ENCODE data around the gene CRELD2.

CRELD2 gene

DNA sequence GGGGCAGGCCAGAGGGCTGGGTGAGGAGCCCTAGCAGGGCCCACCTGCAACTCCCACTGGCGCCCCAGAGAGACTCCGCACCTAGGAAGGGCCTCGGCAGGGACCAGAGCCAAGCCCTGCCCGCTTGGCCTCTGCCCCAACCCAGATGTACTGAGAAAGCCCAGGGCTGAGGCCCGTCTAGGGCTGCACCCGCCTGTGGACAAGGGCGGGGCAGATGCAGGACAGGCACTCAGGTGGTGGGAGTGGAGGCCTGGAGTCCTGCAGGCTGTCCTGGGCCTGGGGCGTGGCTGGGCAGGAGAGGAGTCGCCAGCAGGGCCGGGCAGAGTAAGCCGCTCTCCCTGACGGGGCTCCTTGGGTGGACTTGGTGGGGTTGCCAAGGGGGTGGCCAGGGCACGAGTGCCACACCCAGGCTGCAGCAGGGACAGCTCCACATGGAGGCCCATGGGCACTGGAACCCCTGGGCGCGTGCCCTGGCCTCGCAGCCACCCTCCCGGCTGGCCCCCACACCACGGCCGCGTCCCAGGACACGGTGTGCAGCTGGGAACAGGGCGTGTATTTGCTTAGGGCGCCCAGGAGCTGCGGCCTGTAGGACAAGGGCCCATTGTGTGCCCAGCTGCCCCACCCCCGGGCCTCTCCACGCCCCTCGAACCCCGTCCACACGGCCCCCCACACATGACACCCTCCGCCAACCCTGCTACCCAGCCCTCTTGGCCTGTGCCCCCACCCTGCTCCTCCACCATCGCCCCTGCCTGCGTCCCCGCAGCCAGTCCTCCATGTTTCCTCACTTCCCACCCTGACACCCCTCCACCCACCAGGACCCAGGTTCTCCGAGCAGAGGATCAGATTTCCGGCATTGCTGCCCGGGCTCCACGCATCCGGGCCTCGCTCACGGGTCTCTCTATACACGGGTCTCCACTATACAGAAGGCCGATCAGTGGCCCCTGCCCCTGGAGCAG is 30.8 kb downstream of the CRELD2 start:
- DNase-seq = no peak

- no peak for DNase-seq
Measured at GRCh38 chr22:49949914-49950292, 31.5 kb downstream of the CRELD2 start.

DNA sequence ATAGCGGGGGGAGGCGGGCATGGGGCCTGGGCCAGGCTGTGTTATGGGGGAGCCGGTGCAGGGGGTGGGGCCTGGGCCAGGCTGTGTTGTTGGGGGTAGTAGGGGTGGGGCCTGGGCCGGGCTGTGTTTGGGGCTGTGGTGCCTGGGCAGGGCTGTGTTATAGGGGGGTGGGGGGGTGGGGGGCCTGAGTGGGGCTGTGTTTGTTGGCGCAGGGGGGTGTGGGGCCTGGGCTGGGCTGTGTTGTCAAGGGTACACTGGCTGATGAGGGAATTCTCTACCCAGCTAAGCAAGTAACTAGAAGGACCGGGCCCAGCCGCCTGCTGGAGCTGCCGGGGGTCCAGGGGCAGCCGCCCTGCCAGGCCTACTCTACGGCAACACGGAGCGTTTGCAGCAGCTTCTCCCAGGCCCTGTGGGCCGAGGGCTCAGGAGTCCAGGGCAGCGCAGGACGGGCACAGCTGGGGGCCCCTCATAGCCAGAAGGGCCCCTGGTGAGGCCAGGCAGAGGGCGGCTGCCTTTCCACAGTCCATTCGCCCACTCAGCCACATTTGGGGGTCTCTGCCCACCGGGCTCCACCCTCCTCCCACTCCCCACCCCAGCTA is 32.1 kb downstream of the CRELD2 start:
- DNase-seq = no peak

DNA sequence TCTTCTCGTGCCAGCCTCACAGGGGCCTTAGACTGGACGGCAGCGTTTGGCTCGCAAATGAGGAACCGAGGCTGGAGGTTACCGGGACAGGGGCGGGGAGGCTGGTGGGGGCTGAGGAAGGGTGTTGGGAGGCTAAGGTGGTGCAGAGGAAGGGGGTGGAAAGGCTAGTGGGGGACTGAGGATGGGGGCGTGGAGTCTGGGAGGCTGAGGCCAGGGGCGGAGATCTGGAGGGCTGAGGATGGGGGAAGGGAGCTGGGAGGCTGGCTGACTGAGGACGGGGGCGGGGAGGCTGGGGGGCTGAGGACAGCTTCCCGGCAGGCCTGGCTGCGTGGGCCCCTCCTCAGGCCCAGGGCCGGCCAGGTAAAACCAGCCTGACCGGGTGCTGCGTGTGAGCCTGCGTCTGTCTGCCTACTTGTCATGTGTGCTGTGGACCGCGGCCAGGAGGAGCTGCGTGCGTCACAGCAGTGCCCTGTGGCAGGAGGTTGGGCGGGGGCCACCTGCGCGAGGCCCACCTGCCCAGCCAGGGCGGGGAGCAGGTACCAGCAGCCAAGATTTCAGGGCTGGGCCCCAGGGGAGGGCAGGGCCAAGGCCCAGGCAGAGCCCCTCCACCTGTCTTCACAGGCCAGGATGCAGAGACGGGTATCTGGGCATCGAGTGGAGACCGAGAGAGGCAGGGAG is 32.7 kb downstream of the CRELD2 start:
- no peak for DNase-seq

- DNase-seq = no peak
Measured at GRCh38 chr22:49951678-49951985, 33.2 kb downstream of the CRELD2 start.

DNA sequence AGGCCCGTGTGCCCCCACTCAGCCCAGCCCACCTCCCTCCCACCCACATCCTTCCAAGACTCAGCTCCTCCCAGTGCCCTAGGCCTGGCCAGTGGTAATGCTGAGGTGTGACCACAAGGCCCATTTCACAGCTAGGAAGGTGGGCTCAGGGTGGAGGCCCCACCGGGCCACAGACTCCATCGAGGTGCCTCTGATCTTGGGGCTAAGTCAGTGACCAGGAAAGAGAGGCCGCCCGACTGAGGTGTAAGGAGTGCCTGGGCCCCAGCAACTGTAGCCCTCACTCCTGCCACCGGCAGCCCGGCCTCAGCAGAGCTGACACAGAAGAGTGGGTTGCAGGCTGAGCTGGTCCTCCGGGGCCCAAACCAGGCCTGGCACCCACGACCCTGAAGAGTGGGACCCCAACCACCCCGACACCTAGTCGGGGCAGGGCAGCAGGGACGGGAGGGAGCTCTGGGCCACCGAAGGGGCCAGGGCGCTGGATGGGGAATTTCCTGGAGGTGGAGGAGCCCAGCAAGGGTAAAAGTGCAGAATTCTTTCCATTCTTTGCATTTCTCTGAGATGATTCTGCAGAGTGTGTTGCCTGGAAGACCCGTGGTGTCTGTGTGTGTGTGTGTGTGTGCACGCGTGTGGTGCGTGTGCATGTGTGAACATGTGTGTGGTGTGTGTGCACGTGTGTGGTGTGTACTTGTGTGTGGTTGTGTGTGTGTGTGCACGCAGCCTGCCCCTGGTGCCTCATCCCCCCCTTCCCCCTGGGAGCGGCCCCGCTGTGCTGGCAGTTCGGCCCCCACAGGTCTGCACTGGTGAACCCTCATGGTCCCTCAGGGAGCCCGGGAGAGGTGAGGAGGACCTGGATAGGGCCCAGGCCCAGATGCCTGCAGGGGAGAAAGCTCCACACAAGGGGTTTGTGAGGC is 33.8 kb downstream of the CRELD2 start:
- no peak for DNase-seq

GRCh38 chr22:49953027-49953679 is 34.7 kb downstream of the CRELD2 start:
- no peak for DNase-seq

DNA sequence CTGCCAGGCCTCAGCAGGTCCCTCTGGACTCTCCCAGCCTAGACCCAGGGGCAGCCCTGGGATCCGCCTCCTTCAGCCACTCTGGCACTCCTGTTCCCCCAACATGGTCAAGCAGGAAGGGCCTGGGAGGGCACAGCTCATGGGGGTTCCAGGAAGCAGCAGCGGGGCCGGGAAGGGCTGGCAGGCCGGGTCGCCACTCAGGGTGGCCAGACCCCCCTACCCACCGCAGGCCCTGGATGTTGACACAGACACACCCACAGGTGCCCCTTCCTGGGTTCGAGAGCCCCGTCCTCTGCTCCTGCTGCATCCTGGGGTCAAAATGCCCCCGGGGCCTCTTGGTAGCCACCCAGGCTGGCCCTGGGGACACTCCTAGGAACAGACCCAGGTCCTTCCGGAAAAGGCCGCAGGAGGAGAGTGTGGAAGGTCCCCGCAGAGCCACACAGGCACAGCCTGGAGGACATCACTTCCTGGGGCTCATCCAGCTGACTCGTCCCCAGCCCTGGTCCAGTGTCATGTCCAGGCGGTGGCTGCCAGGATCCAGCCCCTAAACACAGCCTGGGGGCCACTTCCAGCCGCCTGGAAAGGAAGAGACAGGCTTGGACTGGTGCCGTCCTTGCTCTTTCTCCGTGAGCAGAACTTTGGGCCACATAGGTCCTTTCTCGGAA is 35.4 kb downstream of the CRELD2 start:
- no peak for DNase-seq

DNA sequence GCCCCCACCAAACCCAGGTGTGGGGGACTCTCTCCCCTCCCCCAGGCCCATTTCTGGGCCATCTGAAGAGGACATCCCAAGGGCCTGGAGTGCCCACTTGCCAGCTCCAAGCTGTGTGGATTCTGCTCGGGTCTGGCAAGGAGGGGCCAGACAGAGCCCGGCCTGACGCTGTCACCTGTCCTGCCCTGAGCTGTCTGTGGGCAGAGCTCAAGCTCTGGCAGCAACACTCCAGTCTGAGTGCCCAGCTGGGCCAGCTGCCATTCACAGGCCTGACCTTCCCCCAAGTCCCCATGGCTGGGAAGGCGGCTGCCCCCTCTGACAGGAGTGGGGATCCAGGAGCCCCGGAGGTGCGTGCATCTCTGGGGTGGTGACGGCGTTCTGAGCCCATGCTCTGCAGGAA is 35.9 kb downstream of the CRELD2 start:
- DNase-seq = no peak

DNA sequence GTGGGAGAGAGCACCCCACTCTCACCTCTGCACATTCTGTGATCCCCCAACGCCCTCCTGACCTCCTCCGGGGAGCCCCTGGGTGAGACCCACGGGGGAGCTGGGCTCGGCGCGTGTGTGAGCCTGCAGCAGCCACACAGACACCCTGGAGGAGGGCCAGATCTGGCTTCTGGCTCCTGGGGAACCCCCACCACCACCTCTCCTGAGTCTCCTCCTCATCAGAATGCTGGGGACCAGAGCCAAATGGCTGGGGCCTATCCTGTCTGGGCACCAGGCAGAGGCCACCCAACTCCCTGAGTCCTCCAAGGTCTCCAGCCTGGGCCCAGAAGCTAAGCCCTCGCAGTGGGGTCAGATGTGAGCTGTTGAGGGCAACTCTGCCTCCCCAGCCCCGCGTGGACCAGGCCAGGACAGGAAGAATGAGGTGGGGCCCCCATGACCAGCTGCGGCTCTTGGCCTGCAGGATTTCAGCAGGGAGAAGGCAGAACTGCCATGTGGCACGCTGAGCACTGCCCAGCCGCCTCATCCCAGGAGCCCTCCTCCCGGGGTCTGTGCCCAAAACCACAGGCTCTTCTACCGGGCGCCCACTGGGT is 36.7 kb downstream of the CRELD2 start:
- DNase-seq = no peak

- no peak for DNase-seq
Measured at GRCh38 chr22:49955581-49956417, 37.4 kb downstream of the CRELD2 start.

- DNase-seq = no peak
Measured at GRCh38 chr22:49956418-49956770, 38.0 kb downstream of the CRELD2 start.

DNA sequence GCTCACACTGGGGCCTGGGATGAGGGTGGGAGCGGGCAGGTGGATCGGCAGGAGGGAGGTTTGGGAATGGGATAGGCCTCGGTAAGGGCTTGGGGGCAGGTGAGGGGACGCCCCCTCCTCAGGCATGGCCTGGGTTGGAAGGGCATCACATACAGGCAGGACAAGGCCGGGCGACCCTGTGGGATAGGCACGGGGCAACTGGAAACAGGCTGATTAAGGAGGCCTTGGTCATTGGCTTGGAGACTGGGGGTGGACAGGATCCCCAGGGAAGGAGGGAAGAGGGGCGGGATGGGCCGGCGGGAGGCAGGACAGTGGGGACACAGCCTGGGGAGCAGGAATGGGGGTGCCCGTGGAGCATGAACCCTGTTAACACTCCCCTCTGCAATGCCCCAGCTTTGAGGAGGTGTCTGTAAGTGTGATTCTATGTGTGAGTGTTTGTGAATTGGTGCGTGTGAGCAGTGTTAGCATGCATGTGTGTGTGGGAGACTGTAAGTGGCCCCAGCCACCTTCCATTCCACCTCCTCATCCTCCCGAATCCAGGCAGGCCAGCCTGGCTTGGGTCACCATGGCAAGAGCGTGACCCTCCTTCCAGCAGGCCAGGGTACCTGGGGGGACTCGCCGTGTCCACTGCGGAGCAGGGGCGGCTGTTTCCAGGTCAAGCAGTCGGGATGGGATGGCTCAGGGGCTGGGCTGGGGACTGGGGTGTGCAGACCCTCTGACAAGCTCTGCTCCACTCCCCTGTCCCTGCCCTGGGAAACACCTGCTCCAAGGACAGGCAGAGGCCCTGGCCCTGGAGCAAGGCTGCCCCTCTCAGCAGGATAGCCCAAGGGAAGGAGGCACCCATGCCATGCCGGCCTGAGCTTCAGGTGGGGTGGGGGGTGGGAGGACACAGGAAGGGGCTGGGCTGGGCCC is 38.7 kb downstream of the CRELD2 start:
- DNase-seq = no peak

DNA sequence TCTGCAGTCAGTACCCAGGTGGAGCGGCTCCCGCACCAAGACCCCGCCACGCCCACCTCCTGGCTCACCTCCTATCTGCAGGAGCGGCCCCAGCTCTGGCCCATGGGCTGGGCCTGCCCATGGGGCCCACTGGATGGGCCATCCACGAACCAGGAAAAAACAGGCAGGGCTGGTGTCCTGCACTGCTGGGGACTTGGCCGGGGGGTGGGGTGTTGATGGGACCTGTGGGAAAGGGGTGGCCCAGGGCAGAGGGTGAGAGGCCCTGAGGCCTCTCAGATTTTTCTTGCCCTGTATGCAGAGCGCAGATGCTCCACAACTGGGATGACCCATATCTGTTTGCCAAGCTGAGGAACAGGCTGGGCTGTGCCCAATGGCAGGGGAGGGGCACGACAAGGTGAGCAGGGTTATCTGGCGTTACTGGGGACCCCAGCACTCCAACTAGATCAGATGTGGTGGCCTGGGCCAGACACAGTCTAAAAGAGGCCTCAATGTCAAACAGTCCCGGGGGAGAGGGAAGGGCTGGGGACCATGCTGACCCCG is 39.5 kb downstream of the CRELD2 start:
- DNase-seq = no peak

GRCh38 chr22:49958366-49958921 is 40.0 kb downstream of the CRELD2 start:
- DNase-seq = no peak

DNA sequence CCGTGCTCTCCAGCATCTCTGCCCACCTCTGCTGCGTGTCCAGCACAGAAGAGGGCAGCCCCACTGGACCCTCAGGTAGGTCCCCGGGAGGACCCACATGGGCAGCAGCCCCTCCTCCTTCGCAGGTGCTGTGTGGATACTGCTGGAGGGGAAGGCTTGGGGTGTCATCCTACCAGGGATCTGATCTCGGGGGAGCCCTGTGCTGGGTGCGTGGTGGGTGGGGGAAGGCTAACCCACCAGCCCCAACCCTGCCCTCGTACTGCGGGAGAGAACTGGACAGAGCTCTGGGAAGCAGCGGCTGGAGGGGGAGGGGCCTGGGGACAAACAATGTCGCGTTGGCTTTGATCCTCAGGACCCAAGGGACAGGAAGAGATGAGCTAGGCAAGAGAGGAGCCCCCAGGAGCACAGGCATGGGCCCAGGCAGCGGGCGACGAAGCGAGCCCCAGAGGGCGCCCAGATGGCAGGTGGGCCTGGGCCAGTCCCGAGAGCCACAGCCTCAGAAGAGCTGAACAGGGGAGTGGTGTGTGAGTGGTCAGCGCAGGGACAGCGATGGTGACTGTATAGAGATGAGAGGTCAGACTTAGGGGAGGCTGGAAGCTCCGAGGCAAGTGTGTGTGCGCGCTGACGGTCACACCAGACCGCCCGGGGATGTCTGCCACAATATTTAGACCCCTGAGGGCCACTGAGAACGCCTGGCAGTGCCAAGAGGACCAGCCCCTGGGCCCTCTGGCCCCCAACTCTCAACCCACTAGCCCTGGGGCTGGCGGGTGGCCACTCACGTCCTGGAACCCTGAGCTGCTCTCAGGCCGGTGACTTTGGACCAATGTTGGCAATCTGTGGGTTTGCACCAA is 40.7 kb downstream of the CRELD2 start:
- DNase-seq = no peak

GRCh38 chr22:49959782-49960158 is 41.3 kb downstream of the CRELD2 start:
- DNase-seq = peak; percentile 67
